COR-L47 (cell line): ENCODE results near the gene CD1E.
"Not testable (repeated sequence)": the region's sequence is repeated elsewhere in the genome, so short reads cannot be mapped to it uniquely, and the experiment has no call there.

ENCODE experiments used
- DNase-seq: peaks from one replicate; lab custom pipeline; 2025; lab: John Stamatoyannopoulos, UW

The CD1E gene

DNA sequence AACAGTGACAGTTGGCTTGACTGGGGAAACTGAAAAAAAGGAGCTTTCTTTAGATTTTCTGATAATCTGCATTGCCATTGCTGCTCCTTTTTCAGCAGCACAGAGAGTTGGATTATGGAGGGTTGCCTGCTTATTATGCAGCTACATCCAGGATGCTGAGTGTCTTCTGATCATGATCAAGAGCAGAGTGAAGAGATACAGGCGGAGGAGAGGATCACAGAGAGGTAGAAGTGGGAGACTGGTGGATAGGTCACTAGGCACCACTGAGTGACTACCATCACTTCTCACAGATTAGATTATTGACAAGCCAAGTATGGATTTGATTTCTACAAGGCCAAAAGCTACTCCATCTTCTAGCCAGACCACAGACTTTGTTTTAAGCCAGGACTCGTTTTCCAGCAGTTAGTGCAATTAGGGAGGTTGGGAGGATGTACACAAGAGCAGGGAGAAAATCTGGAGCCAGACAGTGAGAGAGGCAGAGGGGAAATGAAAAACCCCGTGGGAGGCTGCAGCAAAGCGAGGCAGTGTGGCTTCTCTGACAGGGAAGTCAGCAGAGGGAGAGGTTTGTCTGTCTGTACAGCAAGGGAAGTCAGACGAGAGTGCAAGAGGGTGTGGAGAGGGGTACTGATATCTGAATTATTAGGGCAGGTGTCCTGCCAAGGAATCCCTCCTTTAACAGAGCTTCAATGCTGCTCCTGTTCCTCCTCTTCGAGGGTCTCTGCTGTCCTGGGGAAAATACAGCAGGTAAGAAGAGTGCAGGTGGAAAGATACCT is at the start of gene CD1E:
Gene CD1E (plus strand): TSS at position 592 of the 773 bp plus-strand sequence. CDS start 95 bp downstream, at position 687.
- no peak for DNase-seq

DNA sequence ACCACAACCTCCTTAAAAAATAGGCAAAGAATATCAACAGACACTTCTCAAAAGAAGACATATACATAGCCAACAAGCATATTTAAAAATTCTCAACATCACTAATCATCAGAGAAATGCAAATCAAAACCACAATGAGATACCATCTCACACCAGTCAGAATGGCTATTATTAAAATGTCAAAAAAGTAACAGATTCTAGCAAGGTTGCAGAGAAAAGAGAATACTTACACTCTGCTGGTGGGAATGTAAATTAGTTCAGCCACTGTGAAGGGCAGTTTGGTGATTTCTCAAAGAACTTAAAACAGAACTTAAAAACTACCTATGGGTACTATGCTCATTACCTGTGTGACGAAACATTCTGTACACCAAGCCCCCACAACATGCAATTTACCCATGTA is 43.1 kb upstream of the CD1E start:
- no peak for DNase-seq

DNA sequence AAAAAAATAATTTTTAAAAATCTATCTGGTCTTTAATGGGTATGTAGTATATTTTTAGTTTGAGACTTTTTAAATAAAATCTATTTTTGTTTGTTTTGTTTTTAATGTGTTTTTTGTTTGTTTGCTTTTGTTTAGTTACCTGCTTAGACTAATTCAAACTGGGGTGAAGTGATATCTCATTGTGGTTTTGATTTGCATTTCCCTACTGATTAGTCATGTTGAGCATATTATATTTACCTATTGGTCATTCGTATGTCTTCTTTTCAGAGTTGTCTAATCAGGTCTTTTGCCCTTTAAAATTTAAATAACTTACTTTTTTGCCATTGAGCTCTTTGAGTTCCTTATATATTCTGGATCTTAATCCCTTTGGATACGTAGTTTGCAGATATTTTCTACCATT is 42.6 kb upstream of the CD1E start:
- DNase-seq, result no peak

GRCh38 chr1:158323866-158324265 is 29.8 kb upstream of the CD1E start:
- no peak for DNase-seq

DNA sequence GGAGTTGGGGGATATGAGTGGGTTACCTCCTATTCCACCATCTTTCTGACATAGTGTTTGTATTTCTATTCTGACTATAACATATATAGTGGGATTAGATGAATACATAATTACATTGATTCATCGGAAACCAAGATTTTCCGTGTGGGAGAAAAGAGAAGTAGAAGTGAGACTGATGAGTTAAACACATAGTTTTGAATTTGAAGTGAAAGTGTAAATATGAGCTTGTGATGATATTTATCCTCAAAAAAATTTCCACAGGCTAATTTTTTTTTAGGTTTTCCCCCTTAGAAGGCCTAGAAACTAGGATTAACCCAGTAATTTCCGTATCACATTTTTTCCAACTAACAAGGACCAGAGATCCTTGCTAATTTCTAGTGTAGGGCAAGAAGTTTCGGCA is 29.3 kb upstream of the CD1E start:
- DNase-seq, result no peak

GRCh38 chr1:158327481-158327880 is 26.2 kb upstream of the CD1E start:
- DNase-seq, result no peak

- no peak for DNase-seq
Observed at GRCh38 chr1:158328426-158328825, 25.3 kb upstream of the CD1E start.

DNA sequence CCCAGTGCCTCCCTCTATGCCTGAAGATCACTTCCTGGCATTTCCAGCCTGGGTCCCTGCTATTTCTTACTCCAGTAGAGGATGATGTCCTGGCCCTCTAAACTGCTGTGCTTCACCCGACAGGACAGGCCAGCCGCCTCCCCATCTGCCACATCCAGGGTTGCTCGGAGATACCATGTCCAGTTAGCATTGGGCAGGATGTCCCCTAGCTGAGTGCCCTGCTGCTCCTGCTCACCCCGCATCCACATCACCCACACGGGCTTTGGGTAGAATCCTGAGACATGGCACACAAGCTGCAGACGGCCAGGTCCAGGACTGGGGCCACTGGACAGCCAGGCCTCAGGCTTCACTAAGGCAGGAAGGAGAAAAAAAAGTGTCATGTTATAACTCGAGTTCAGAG is 24.4 kb upstream of the CD1E start:
- no peak for DNase-seq

DNA sequence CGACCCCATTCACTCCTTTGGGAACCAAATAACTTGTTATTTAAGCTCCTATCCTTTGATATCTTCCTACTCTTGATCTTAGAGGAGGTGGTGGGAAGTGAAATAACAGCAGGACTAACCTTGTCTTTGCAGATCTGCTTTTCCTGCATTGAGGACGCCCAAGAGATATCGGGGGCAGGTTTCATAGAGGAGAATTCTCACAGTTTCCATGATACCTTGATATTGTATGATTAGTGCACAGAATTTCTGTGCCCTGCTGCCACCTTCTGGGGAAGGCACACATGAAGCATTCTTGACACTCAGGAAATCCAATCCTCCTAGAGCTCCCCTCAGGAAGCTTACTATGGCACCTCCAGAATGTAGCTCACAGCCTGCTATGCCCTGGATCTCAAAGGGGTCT is 24.0 kb upstream of the CD1E start:
- DNase-seq, result no peak

DNA sequence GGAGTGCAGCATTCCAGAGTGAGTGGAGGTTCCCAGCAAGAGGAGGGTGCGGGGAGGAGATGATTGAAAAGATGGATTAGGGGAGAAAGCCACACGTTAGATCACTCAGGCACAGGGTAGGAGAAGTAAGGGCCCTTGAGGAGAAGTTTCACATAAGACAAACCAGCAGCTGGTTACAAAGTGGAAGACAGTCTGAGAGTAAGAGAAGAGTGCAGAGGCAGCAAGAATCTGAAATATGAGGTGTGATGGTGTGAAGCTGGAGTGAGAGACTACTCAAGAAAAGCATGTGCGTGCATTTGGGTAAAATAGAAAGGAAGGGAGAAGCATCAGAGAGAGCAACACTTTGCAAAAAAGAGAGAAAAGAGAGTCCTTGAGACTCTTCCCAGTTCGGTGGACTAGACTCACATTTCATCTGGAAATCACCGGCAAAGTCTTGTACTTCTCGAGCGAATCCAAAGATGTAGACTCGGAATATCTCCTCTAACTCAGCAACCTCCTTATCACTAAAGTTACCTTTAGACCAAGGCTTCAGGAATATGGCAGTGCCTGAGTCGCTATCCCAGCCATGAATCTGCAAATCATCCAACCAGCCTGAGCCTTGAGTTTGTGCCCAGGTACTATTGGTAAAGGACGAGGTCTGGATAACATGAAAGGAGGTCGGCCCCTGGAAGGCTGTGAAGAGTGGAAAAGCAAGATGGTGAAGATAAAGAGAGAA is 23.1 kb upstream of the CD1E start:
- no peak for DNase-seq

DNA sequence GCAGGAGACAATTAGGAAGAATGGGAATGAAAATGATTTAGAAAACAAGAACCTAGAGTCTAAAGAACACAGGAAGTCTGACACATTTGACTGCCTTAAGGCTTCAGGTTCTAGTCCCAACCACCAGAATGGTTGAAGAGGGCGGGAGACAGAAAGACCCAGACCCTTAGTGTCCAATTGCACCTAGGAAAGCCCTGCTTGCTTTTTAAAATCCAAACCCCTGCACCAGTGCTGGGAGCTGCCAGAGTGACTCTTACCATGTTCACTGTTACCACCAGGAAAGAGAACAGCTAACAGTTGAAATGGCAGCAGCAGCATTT is 22.6 kb upstream of the CD1E start:
- DNase-seq, result no peak

DNA sequence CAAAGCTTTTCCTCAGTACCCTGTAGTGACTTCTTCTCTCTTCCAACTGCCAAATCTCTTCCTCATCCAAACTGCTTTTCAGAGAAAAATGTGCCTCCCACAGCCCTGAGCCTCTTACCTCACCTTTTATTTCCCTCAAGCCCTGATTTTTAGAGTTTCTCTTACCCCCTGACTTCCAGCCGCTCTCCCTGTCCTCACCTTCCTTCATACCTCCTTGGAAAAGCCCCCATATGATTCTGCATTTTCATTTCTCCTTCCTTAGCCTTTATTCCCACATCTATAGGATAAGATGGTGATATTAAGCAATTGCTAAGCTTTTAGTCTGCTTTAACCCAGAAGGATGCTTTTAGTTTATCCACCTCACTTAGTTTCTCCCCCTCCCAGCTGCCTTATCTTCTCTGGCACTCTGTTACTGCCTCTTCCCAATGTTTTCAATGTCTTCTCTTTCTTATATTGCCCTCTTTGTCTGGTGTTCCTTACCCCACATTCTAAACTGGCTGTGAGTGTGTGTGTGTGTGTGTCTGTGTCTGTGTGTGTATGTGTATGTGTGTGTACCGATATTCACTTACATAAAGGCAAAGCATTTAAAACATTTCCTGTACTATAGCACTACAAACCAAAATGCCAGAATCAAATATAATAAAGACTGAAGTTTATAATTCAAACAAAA is 22.1 kb upstream of the CD1E start, which contains the start of gene CD1B:
Gene CD1B (minus strand): TSS at position 51 of the 670 bp plus-strand sequence. CDS start 108 bp downstream, outside the sequence.
- DNase-seq, result no peak

GRCh38 chr1:158333405-158334155 is 20.1 kb upstream of the CD1E start:
- DNase-seq, result no peak

DNA sequence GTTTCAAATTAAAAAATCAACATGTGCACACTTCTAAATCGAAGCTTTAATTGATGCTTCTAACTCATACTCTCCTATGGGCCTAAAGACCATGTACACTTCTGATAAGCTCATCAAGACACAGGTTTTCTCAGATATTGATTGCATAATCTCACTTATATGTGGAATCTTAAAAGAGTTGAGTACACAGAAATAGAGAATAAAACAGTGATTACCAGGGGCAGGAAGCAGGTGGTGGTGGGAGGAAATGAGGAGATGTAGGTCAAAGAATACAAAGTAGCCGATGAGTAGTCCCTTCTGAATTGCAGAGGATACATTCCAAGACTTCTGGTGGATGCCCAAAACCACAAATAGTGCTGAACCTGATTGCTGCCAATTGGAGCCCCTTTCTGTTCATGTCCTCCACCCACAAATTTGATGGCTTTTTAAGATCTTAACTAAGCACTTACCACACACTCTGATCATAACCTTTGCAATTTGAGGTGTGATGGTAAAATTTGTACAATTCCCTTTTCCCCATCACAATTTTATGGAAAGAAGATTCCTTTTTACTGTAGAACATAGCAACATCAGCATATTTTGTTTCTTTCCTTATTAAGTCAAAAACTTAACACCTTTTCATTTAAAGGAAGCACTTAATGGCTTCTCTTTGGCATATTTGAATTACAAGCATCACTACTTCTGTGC is 19.0 kb upstream of the CD1E start:
- DNase-seq, result no peak

GRCh38 chr1:158335213-158335532 is 18.5 kb upstream of the CD1E start:
- no peak for DNase-seq

GRCh38 chr1:158336413-158336812 is 17.3 kb upstream of the CD1E start:
- DNase-seq, result not testable (repeated sequence)

DNA sequence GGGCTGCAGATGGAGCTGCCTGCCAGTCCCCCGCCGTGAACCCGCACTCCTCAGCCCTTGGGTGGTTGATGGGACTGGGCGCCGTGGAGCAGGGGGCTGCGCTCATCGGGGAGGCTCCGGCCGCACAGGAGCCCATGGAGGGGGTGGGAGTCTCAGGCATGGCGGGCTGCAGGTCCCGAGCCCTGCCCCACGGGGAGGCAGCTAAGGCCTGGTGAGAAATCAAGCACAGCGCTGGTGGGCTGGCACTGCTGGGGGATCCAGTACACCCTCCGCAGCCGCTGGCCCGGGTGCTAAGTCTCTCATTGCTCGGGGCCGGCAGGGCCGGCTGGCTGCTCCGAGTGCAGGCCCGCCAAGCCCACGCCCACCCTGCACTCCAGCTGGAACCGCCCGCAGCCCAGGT is 4.7 kb upstream of the CD1E start:
- DNase-seq, result not testable (repeated sequence)

DNA sequence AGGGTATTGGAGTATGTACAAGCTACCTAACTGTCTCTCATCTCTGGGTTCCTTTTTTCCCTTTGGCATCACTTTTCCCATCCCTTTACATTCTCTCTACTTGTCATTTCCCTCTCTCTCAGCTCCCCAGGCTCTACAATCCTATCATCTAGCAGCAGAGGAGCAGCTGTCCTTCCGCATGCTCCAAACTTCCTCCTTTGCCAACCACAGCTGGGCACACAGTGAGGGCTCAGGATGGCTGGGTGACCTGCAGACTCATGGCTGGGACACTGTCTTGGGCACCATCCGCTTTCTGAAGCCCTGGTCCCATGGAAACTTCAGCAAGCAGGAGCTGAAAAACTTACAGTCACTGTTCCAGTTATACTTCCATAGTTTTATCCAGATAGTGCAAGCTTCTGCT is 561 bp downstream of the CD1E start:
- no peak for DNase-seq

GRCh38 chr1:158355773-158356285 is 2.1 kb downstream of the CD1E start:
- no peak for DNase-seq

GRCh38 chr1:158356616-158357015 is 2.9 kb downstream of the CD1E start:
- DNase-seq, result no peak

GRCh38 chr1:158357441-158357840 is 3.7 kb downstream of the CD1E start:
- DNase-seq, result no peak

- no peak for DNase-seq
Observed at GRCh38 chr1:158362482-158362881, 8.8 kb downstream of the CD1E start.
